Measurements from ENCODE around the gene DBR1.

The DBR1 gene

DNA sequence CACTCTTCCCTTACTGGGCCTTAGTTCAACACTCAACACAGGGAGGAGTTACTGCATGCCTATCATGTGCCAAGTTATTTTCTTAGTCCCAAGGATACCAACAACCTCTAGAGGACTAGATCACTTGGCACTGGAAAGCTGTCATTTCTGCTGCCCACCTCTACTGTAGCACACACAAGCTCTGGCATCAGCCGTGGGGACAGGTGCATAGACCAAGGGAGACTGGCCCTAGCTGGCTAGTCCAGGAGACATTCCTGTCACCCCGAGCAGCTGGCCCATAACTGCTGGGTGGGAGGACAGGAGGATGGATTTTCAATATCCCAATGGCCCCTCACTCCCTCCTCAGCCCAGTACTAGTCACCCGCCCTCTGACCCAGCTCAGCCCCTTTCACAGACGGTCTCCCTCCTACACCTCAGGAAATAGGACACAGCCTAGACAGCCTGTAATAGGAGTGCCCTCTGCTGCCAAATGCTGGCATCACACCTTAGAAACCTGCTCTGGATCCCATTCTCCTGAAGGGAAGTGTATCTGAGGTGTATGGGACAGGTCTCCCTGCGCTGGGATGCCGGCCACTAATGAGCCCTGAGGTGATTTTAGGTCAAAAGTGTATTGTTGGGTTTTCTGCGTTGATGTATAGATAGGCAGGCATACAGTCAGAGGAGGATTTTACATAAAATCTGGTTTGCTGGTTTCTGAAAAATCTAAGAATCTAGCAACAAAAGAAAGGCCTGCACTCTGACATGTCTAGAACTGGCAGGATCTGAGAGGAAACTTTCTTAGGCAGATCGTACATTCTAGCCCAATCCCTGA is 55.9 kb downstream of the DBR1 start:
- DNase-seq: peak; percentile 73

DNA sequence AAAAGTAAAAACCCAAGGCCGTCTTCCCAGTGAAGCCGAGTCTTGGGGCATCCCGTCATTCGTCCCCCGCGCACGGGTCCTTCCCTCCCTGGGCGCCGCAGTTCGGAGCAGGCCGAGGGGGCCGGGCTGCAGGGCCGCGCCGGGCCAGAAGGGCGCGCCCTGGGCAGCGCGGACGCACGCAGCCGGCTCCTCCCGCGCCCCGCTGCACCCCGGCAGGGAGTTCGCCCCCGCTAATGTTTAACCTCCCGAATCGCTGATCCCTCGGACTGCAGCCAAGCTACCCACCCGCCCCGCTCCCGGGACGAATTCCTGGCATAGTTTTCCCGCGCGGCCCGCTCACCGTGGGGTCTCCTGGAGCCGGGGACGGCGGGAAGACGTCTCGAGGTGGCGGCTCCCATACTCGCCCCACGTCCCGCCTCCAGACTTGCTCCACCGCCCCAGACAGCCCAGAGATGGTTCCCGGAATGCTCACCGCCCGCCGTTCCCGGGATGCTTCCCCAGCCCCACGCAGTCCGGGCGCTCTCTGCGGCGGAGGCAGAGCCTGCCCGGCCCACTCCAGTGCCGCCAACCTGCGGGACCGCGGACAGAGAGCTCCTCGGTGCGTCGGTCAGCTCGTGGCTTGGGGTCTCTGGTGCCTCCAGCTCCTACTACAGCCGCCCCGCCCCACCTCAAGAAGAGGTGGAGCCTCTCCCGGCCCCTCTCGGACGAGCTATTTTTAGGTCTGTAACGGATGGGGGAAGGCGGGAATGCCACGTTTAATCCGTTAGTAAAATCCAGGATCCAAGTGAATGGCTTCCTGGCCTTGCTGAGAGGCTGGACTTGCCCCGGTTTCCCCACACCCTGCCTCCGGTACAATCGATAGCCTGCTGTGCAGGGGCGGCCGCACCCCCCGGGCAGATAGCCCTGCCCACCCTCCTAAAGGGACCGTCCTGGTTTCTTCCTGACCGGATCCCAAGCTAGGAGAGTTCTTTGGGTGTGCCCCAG is 59.4 kb downstream of the DBR1 start, which contains the start of gene DZIP1L:
DZIP1L (minus strand) TSS at position 621 of the 984 bp plus-strand sequence. CDS start 11,637 bp downstream, outside the sequence.
- peak; percentile 64 for DNase-seq

DNA sequence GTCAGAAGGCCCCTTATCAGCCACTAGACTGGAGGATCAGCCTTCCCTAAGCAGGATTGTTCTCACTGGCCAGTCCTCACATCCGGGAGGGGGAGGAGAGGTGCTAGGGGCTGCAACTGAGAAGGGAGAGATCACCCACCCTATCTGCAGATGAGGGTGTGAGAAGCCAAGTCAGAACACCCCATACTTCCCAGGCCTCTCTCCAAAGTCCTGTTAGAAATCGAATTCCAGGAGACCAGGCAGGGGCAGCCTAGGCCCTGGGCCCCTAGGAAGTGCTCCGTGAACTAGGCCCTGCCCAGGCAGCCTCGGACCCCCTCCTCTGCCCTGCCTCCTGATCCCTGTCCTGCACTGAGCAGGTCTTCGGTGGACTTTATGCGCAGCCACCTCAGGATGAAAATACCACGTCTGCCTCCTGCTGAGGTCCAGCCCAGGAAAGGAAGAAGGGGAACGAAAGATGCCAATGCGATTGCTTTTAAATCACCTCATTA is 60.2 kb downstream of the DBR1 start:
- DNase-seq: no peak

DNA sequence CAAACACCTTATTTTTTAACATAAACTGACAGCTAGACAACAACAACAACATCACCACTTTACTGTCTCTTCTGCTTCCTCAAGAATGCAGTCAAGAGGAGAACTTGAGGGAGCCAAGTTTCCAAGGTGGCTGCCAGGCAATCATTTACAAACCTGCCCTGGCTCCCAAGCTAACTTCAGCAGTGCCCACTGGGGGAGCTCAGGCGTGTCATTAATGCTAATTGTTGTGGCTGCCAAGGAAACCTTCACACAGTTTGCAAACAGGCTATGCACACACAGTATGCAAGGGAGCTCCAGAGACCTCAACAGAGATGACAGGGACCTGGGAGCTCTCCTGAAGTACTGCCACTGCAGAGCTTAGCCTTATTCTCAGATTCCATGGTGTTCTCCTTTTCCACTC is 61.4 kb downstream of the DBR1 start:
- peak; percentile 35 for DNase-seq

DNA sequence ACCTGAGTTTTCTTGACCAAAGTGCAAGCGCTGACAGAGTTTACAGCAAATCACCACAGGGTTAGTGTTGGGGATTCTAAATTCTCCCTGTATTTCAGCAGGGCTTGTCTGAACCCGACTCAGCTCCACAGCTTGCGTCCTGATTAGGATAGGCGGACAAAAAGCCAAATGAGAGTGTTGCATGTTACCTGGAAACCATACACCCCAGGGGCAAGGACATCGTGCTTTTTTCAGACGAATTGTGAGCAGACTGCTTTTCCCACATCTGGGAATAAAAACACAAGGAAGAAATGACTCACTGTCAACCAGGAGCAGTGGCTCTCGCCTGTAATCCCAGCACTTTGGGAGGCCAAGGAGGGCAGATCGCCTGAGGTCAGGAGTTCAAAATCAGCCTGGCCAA is 62.4 kb downstream of the DBR1 start:
- no peak for DNase-seq

Measured in hematopoietic multipotent progenitor cell treated with erythropoietin and hydrocortisone succinate and interleukin-3 and kit ligand, for 6 days (in vitro differentiated cells).